A549 (cell line): ENCODE results near the gene CELF4.

Source experiments
- BHLHE40 ChIP-seq: IDR thresholded peaks from 2 replicates; pipeline ENCODE4 v1.6.1; 2012; ENCODE audit warnings: low read depth, low read length, inconsistent platforms
- EP300 ChIP-seq, 2 experiments: fragments of >200 bp; sonication (Bioruptor Twin); formaldehyde crosslinking; IDR thresholded peaks; 2 replicates in 1 of 2; 3 replicates in 1 of 2; pipeline ENCODE4 v1.6.1; 2016 to 2017
- GATA3 ChIP-seq: IDR thresholded peaks from 2 replicates; pipeline ENCODE4 v1.6.1; 2012; ENCODE audit warnings: borderline replicate concordance
- HEYL ChIP-seq: fragments of 250-450 bp; sonication (Bioruptor Pico); IDR thresholded peaks from 2 replicates; pipeline ENCODE4 v1.8.0; 2021; ENCODE audit warnings: mild to moderate bottlenecking, moderate library complexity
- JUN ChIP-seq, 2 experiments: fragments of >200 bp; sonication (Bioruptor Twin); formaldehyde crosslinking; IDR thresholded peaks; 2 replicates in 1 of 2; 3 replicates in 1 of 2; pipeline ENCODE4 v1.6.1; 2016 to 2017
- MAFK ChIP-seq: fragments of 450-650 bp; IDR thresholded peaks from 2 replicates; pipeline ENCODE4 v1.6.1; 2014; ENCODE audit not compliant: partially characterized antibody
- POLR2A ChIP-seq: IDR thresholded peaks from 2 replicates; pipeline ENCODE4 v1.6.1; 2012; ENCODE audit warnings: mild to moderate bottlenecking, low read length
- RNF2 ChIP-seq: fragments of 200-600 bp; sonication (generic); IDR thresholded peaks from 2 replicates; pipeline ENCODE4 v1.6.1; 2016; ENCODE audit warnings: low read depth, mild to moderate bottlenecking, antibody characterized with exemption, moderate library complexity, borderline replicate concordance
- SMC3 ChIP-seq: fragments of >200 bp; sonication (Bioruptor Twin); formaldehyde crosslinking; IDR thresholded peaks from 3 replicates; pipeline ENCODE4 v1.6.1; 2018; ENCODE audit warnings: inconsistent platforms
- TF ChIP-seq, protein P1 (sequence below): fragments of >200 bp; sonication (Bioruptor Twin); formaldehyde crosslinking; IDR thresholded peaks from 3 replicates; pipeline ENCODE4 v1.6.1; 2016
- TF ChIP-seq, protein P2 (sequence below): fragments of >200 bp; sonication (Bioruptor Twin); formaldehyde crosslinking; IDR thresholded peaks from 3 replicates; pipeline ENCODE4 v1.5.1; 2016
- TF ChIP-seq, protein P3 (sequence below): IDR thresholded peaks from 2 replicates; pipeline ENCODE4 v1.6.1; 2012

- TF ChIP-seq MAFK: no peak
- TF ChIP-seq, protein P1, sequence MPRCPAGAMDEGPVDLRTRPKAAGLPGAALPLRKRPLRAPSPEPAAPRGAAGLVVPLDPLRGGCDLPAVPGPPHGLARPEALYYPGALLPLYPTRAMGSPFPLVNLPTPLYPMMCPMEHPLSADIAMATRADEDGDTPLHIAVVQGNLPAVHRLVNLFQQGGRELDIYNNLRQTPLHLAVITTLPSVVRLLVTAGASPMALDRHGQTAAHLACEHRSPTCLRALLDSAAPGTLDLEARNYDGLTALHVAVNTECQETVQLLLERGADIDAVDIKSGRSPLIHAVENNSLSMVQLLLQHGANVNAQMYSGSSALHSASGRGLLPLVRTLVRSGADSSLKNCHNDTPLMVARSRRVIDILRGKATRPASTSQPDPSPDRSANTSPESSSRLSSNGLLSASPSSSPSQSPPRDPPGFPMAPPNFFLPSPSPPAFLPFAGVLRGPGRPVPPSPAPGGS: no peak
- TF ChIP-seq, protein P2, sequence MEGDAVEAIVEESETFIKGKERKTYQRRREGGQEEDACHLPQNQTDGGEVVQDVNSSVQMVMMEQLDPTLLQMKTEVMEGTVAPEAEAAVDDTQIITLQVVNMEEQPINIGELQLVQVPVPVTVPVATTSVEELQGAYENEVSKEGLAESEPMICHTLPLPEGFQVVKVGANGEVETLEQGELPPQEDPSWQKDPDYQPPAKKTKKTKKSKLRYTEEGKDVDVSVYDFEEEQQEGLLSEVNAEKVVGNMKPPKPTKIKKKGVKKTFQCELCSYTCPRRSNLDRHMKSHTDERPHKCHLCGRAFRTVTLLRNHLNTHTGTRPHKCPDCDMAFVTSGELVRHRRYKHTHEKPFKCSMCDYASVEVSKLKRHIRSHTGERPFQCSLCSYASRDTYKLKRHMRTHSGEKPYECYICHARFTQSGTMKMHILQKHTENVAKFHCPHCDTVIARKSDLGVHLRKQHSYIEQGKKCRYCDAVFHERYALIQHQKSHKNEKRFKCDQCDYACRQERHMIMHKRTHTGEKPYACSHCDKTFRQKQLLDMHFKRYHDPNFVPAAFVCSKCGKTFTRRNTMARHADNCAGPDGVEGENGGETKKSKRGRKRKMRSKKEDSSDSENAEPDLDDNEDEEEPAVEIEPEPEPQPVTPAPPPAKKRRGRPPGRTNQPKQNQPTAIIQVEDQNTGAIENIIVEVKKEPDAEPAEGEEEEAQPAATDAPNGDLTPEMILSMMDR: no peak
- TF ChIP-seq, protein P3, sequence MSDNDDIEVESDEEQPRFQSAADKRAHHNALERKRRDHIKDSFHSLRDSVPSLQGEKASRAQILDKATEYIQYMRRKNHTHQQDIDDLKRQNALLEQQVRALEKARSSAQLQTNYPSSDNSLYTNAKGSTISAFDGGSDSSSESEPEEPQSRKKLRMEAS: no peak
- no peak for TF ChIP-seq RNF2
- TF ChIP-seq GATA3: no peak
- TF ChIP-seq SMC3: no peak
- no peak for TF ChIP-seq JUN (IDR thresholded peaks at IDR 0.05)
- no peak for TF ChIP-seq BHLHE40
- no peak for TF ChIP-seq EP300 (IDR thresholded peaks at IDR 0.05)
- TF ChIP-seq HEYL (CRISPR knock-in tag): no peak
- no peak for TF ChIP-seq POLR2A
These were observed 153.3 kb downstream of the CELF4 start for GRCh38 chr18:37412333-37412732.
